HTERT RPE-1 (cell line): ENCODE data around the gene DPP4.

Experiments used
- in situ Hi-C: fragments of 300-500 bp; cut with MboI; formaldehyde crosslinking; loops from 4 replicates; pipeline ENCODE4 v1.14.3; 2020; ENCODE audit warnings: low sequenced_read_pairs

The DPP4 gene

GRCh38 chr2:162073888-162074631 lies at the start of gene DPP4:
DPP4 (minus strand) TSS chr2:162074215; CDS start chr2:162073981, 234 bp downstream.
- in situ Hi-C loops: no loop called here

GRCh38 chr2:162118166-162119031 lies 44.4 kb upstream of the DPP4 start:
- in situ Hi-C loops: no loop called here

DNA sequence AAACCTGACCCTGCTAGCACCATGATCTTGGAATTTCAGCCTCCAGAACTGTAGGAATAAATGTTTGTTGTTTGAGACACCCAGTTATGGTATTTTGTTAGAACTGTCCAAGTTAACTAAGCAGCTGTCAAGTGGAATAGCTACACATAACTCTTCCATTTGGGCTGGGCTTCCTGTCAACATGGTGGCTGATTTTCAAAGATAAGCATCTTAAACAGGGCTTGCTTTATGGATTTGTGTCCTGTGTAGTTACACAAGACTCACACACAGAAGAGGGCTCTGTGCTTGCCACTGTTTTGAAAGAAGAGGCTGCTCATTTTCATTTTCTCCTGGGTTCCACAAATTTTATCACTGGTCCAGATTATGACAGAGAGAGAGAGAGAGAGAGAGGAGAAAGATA lies 42.3 kb upstream of the DPP4 start:
- in situ Hi-C loops: no loop called here

DNA sequence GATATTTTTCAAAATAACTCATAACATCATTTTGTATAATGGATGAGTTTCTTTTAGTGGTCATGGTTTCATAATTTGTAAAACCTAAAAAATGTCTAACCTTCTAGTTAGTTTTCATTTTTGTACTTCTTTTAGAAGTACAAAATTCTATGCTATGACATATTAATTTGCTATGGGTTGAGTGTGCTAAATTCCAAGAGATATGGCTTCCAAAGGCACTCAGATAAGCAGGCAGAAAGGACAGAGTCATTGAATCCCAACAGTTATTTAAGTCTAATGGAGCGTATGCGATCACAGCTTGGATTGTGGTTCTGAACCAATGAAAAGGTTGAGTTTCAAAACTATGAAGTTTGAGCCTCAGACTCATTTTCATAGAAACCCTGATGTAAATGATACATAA lies 41.1 kb upstream of the DPP4 start:
- in situ Hi-C loops: no loop called here

DNA sequence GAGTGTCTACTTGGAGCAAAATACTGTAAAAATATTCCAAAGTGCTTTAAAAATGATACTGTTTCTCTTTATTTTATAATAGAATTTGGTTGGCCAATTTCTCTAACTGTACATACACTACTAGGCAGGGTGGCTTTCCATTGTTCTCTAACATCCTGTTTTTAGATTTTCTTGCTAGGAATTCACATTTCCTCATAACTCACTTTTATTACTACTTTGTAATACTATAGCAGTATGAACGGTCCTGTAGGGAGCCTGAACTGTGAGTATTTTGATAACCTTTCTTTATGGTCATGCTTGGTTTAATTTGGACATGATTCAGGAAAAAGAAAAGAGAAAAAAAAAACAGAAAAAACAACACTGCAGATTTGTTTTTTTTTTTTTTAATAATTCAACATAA lies 40.3 kb upstream of the DPP4 start:
- in situ Hi-C loops: no loop called here

DNA sequence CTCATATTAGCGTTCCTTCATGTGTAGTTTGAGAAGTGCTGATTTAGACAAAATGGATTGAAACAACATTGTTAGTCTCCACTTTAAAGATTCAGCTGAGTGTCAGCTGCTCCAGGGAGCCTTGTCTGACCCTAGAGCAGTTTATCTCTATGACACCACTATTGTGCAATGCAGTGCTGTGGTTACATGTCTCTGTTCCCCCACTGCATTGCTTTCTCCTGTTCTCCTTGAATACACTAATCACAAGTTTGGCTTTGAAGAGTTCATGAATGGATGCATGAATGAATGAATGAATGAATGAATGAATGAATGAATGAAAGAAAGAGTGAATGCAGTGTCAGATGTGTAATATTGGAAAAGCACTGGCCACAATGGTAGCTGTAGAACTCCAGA lies 39.8 kb upstream of the DPP4 start:
- in situ Hi-C loops: no loop called here

GRCh38 chr2:162113088-162113775 lies 39.2 kb upstream of the DPP4 start:
- in situ Hi-C loops: no loop called here

DNA sequence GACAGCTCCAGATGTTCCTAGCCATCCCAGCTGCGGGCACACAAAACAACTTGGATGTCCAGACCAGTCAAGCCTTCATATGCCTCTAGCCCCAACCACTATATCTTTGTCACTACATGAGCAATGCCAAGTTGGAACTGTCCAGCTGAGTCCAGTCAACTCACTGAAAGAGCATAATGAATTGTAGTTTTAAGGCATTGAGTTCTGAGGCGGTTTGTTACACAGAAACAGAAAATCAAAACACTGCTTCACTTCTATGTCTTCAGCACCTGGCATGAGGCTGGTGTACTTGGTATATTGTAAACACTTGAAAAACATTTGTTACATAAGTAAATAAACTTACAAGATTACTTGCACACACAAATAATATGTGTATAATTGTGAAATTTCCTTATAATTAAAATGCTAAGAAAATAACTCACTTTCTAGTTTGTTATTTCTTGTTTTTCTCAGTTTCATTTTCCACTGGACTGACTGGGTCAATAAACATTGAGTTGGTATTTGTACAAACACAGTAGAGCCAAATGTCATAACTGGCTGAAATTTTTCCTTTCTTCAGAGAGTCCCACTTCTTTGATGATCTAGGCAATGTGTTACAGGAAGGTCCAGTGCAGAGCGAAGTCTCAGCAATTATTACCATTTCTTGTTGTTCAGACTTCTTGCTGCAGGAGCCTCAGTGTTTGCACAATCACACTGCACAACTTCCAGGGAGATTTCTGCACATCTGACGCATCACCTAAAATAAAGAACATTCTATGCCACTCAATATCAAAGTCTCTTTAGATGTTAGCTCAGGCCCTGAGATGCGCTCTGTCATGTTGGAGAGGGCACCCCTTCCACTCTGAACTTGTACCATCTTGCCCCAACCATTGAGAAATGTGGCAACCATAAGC lies 38.2 kb upstream of the DPP4 start:
- in situ Hi-C loops: no loop called here

- in situ Hi-C loops: no loop called here
Observed at GRCh38 chr2:162107361-162107901, 33.4 kb upstream of the DPP4 start.

DNA sequence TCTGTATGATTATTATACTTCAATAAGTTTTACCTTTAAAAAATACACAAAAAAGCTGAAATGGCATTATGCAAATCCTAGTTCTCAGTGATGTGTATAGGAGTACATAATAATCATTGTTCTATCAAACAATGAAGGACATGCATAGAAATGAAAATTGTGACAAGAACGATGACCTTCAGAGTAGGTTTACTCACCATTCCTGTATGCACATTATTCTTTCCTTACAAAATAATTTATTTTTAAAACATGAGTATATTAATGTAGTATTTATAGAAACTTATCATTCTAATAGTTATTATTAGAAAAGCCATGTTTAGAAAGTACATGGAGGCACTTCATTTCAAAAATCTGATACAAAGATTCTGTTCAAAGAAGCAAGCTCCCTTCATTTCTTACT lies 32.7 kb upstream of the DPP4 start:
- in situ Hi-C loops: no loop called here

GRCh38 chr2:162106146-162106551 lies 32.1 kb upstream of the DPP4 start:
- in situ Hi-C loops: no loop called here

- in situ Hi-C loops: no loop called here
Observed at GRCh38 chr2:162103443-162104009, 29.5 kb upstream of the DPP4 start.

GRCh38 chr2:162100579-162100978 lies 26.6 kb upstream of the DPP4 start:
- in situ Hi-C loops: no loop called here

- in situ Hi-C loops: no loop called here
Observed at GRCh38 chr2:162099836-162100235, 25.8 kb upstream of the DPP4 start.

GRCh38 chr2:162092658-162093556 lies 18.9 kb upstream of the DPP4 start:
- in situ Hi-C loops: no loop called here

DNA sequence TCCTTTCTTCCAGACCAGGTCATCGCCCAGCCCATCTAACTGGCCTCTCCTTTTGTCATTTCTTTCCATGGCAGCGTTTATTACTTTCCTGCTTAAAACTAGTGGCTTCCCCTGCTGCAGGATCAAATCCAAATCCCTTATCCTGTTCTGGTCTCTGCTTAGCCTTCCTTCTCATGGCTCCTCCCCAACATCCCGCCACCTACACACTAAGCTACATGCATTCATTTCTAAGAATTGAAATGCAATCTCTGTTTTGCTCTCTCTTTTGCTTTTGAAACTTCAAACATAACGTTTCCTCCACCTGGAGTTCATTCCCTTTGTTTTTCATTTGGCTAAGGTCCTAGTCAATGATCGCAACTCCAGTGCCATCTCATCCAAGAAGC lies 18.0 kb upstream of the DPP4 start:
- in situ Hi-C loops: no loop called here

DNA sequence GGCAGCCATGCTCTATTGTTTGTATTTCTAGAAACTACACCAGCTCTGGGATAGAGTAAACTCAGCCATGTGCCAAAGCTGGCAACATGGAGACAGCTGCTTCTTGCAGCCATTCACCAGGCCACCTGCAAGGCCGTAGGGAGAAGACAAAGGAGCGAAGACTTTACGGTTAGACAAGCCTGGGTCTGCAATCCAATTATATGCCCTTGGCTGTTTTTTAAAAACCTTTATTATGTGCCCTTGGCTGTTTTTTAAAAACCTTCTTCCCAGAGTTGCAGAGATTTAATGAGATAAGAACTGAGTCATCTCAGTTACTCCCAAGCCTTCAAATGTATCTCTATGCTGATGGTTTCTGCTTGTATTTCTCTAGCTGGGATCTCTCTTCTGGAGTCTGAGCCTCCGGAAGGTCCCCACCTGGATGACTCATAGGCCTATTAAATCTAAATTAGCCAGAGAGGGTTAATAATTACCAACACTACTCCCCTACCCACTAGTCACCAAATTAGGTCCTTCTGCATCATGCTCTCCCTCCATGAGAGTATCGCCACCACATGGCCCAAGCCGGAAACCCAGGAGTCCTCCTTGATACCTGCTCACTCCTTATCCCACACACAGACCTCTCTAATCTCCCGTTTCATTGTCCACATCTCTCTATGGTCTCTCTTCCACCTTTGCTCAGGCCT lies 17.5 kb upstream of the DPP4 start:
- in situ Hi-C loops: no loop called here

DNA sequence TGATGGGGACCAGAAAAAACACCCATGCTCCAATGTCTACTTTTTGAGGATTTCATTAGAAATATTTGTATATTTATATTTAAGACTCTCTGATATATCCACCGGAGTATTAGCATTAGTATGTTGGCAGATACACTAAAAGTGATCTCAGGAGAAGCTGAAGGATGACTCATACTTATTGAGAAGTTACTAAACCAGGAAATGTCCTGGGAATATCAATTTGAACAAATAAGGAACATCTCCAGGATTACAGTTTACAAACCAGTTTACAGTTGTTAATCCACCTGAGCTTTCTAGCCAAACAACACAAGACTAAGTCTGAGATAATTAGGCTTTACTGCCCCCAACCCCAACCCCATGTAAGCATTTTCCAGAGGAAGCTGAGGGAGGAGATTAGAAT lies 16.1 kb upstream of the DPP4 start:
- in situ Hi-C loops: no loop called here
